SU-DHL-6 (cell line): ENCODE measurements around the gene HIKESHI.

ENCODE experiments used
- H2AFZ ChIP-seq: fragments of 200-600 bp; sonication (generic); 2 replicates; pipeline ENCODE4 v1.6.1; 2014; ENCODE audit warnings: low read depth, mild to moderate bottlenecking, moderate library complexity, mixed read lengths, antibody characterized with exemption, low read length; ENCODE audit not compliant: severe bottlenecking
- H3F3A ChIP-seq: fragments of 200-600 bp; shearing (Covaris generic); 2 replicates; pipeline ENCODE4 v1.6.0; 2016; ENCODE audit warnings: antibody characterized with exemption, mild to moderate bottlenecking; ENCODE audit not compliant: insufficient read depth
- H3K27ac ChIP-seq: fragments of 200-600 bp; sonication (generic); 2 replicates; pipeline ENCODE4 v1.5.1; 2016; ENCODE audit warnings: low read depth, mild to moderate bottlenecking, low read length, moderate library complexity, mixed read lengths
- H3K27me3 ChIP-seq: fragments of 200-600 bp; sonication (generic), shearing (Covaris generic); 2 replicates; pipeline ENCODE4 v1.6.0; 2014; ENCODE audit warnings: mild to moderate bottlenecking, low read length
- H3K36me3 ChIP-seq: fragments of 200-600 bp; sonication (generic); 2 replicates; pipeline ENCODE4 v1.6.1; 2014; ENCODE audit warnings: mild to moderate bottlenecking, low read length, mixed read lengths
- H3K4me2 ChIP-seq: fragments of 300-600, 200-600 bp; shearing (Covaris generic), sonication (generic); 2 replicates; pipeline ENCODE4 v1.6.0; 2014; ENCODE audit warnings: low read length, low read depth, mild to moderate bottlenecking; ENCODE audit not compliant: poor library complexity, severe bottlenecking
- H3K4me3 ChIP-seq: fragments of 200-600 bp; sonication (generic); 2 replicates; pipeline ENCODE4 v1.5.1; 2014; ENCODE audit warnings: antibody characterized with exemption, low read length, mild to moderate bottlenecking, mixed read lengths; ENCODE audit not compliant: insufficient read depth, poor library complexity, severe bottlenecking
- H3K79me2 ChIP-seq: fragments of 200-600 bp; sonication (generic); 2 replicates; pipeline ENCODE4 v1.6.1; 2014; ENCODE audit warnings: mild to moderate bottlenecking, low read length, moderate library complexity; ENCODE audit not compliant: insufficient read depth
- H3K9ac ChIP-seq: fragments of 200-600 bp; sonication (generic); 2 replicates; pipeline ENCODE4 v1.7.0; 2014; ENCODE audit warnings: mild to moderate bottlenecking, low read length
- H3K9me2 ChIP-seq: fragments of 200-600 bp; sonication (generic); replicated peaks from 2 replicates; pipeline ENCODE4 v1.6.1; 2014; ENCODE audit warnings: low read length; ENCODE audit not compliant: insufficient read depth
- H3K9me3 ChIP-seq: fragments of 200-600 bp; sonication (generic); 2 replicates; pipeline ENCODE4 v1.6.1; 2014; ENCODE audit warnings: low read length, mixed read lengths; ENCODE audit not compliant: insufficient read depth
- H4K20me1 ChIP-seq: fragments of 200-600 bp; sonication (generic); 2 replicates; pipeline ENCODE4 v1.6.1; 2014; ENCODE audit warnings: low read depth, mild to moderate bottlenecking, antibody characterized with exemption, low read length, moderate library complexity, mixed read lengths
- CTCF ChIP-seq: fragments of 200-600 bp; sonication (generic); IDR thresholded peaks from one replicate; pipeline ENCODE4 v1.5.1; 2017; ENCODE audit warnings: antibody characterized with exemption, mild to moderate bottlenecking, low read length, moderate library complexity; ENCODE audit not compliant: insufficient read depth, poor library complexity, severe bottlenecking
- EZH2phosphoT487 ChIP-seq: fragments of 200-600 bp; sonication (generic), shearing (Covaris generic); conservative IDR thresholded peaks from 2 replicates; pipeline ENCODE4 v1.6.1; 2018; ENCODE audit warnings: mild to moderate bottlenecking, antibody characterized with exemption, low read length, moderate library complexity, mixed read lengths

The HIKESHI gene

GRCh38 chr11:86360775-86361395, 58.8 kb downstream of the HIKESHI start:
- no peaks in the 10 kb centered on the region for H3K27me3 ChIP-seq

DNA sequence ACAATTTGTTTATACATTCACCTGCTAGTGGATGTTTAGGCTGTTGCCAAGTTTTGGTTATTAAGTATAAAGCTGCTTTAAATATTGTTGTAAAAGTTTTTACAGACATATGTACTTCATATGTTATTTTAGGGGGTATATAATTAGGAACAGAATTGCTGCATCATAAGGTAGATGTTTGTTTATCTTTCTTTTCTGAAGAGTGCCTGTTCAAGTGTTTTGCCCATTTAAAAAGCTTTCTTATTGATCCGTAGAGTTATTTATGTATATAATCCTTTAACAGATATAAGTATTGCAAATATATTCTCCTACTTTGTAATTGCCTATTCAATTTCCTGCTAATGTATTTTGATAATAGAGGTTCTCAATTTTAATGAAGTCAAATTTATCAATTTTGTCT, 61.4 kb downstream of the HIKESHI start:
- Histone ChIP-seq H3K79me2 (no peaks in the 10 kb centered on the region), H3K27me3 (no peaks in the 10 kb centered on the region), H3K4me3 (no peak overlapping the region), H3K9me2 (no peaks in the 10 kb centered on the region), H3K27ac (no peak overlapping the region), H3K4me2 (no peak overlapping the region), H3F3A (no peaks in the 10 kb centered on the region), H4K20me1 (no peaks in the 10 kb centered on the region), H3K36me3 (no peaks in the 10 kb centered on the region), H3K9me3 (no peaks in the 10 kb centered on the region), H2AFZ (no peak overlapping the region), H3K9ac (no peak overlapping the region)
- TF ChIP-seq CTCF = no peak
- TF ChIP-seq EZH2phosphoT487 = no peak

More at GRCh38 chr11:86360775-86361395, 58.8 kb downstream of the HIKESHI start:
- Histone ChIP-seq H3K79me2 (no peaks in the 10 kb centered on the region), H2AFZ (no peak overlapping the region), H4K20me1 (no peaks in the 10 kb centered on the region), H3K4me3 (no peak overlapping the region), H3K4me2 (no peak overlapping the region), H3F3A (no peaks in the 10 kb centered on the region), H3K9me3 (no peaks in the 10 kb centered on the region), H3K36me3 (no peaks in the 10 kb centered on the region), H3K27ac (no peak overlapping the region), H3K9ac (no peak overlapping the region), H3K9me2 (no peaks in the 10 kb centered on the region)
- no peak for TF ChIP-seq EZH2phosphoT487
- no peak for TF ChIP-seq CTCF

GRCh38 chr11:86365546-86365945, 63.5 kb downstream of the HIKESHI start:
- H3F3A ChIP-seq = no peaks in the 10 kb centered on the region
- no peaks in the 10 kb centered on the region for H3K9me3 ChIP-seq
- H3K9ac ChIP-seq = no peak overlapping the region
- no peak overlapping the region for H3K4me3 ChIP-seq
- H2AFZ ChIP-seq = no peak overlapping the region
- TF ChIP-seq CTCF (no peak), EZH2phosphoT487 (no peak)
- no peaks in the 10 kb centered on the region for H3K79me2 ChIP-seq
- H3K36me3 ChIP-seq = no peaks in the 10 kb centered on the region
- no peak overlapping the region for H3K4me2 ChIP-seq
- H4K20me1 ChIP-seq = no peaks in the 10 kb centered on the region
- no peak overlapping the region for H3K27ac ChIP-seq
- no peaks in the 10 kb centered on the region for H3K27me3 ChIP-seq
- H3K9me2 ChIP-seq = no peaks in the 10 kb centered on the region
